HG03571 (cell line): ENCODE results near the gene OAT.
"Not testable (repeated sequence)": the region's sequence is repeated elsewhere in the genome, so short reads cannot be mapped to it uniquely, and the experiment has no call there.

Source experiments
- ATAC-seq: cut with Tn5 transposase; IDR thresholded peaks from one replicate; pipeline ENCODE4 v1.9.1; 2021; ENCODE audit not compliant: unreplicated experiment

Gene OAT

GRCh38 chr10:124447751-124448466, 29.2 kb upstream of the OAT start:
- ATAC-seq, result no peak

DNA sequence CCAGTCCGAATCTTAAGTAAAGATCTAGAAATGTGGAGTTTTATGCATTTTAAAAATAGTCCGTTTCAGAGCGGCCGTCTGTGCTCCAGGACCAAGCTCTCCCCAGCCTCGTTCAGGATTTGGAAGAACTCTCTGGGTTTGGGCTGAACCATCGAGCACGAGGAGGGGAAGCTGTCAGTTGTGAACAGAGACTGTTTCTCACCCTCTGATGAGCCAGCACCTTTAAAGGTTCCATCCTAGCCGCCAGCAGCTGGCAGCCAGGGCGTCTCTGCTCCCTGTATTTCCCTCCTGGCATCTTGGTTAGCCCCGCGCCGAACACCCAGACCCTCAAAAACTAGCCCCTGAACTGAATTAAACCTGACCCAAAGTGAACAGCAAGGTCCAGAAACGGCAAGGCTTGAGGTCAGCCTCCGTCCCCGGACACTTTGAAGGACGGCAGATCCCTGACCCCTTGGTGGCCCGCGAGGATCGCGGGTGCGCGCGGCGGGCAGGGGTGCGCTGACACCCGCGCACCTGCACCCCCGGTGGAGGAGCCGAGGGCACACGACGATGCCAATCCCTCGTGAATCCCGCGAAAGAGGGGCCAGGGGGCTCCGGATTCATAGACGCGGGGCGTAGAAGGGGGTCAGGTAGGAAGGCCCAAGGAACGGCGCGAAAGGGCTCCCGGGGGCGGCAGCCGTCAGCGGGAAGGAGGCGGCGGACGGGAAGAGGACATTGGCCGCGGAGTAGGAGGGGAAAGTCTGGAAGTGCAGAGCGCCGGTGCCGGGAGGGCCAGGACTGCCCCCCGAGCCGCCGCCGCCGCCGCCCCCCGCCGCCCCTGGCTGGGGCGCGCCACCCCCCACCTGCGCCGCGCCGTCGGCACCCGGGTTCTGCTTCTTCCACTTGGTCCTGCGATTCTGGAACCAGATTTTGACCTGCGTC, 28.4 kb upstream of the OAT start:
- no peak for ATAC-seq

DNA sequence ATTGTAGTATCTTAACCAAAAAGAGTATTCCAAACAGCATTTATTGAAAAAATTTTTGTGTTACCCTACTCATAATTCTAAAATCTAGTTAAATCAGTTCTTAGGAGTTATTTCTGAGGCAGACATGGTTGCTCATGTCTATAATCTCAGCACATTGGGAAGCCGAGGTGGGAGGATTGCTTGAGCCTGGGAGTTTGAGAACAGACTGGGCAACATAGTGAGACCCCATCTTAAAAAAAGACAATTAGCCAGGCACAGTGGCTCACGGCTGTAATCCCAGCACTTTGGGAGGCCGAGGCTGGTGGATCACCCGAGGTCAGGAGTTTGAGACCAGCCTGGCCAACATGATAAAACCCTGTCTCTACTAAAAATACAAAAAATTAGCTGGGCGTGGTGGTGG, 23.0 kb upstream of the OAT start:
- not testable (repeated sequence) for ATAC-seq

DNA sequence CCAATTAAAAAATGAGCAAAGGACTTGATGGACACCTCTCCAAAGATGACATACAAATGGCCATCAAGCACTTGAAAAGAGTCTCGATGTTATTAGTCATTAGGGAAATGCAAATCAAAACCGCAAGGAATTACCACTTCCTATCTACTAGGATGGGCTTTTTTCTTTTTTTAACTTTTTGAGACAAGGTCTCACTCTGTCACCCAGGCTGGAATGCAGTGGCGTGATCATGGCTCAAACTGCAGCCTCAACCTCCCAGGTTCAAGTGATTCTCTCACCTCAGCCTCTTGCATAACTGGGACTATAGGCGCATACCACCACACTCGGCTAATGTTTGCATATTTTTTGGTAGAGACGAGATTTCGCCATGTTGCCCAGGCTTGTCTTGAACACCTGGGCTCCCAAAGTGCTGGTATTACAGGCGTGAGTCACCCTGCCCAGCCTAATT, 17.5 kb upstream of the OAT start:
- peak; percentile 79 for ATAC-seq

- not testable (repeated sequence) for ATAC-seq
These were observed 17.0 kb upstream of the OAT start for GRCh38 chr10:124435683-124436082.

- no peak for ATAC-seq
These were observed 14.7 kb upstream of the OAT start for GRCh38 chr10:124433461-124433860.

GRCh38 chr10:124430077-124430476, 11.4 kb upstream of the OAT start:
- ATAC-seq, result no peak

DNA sequence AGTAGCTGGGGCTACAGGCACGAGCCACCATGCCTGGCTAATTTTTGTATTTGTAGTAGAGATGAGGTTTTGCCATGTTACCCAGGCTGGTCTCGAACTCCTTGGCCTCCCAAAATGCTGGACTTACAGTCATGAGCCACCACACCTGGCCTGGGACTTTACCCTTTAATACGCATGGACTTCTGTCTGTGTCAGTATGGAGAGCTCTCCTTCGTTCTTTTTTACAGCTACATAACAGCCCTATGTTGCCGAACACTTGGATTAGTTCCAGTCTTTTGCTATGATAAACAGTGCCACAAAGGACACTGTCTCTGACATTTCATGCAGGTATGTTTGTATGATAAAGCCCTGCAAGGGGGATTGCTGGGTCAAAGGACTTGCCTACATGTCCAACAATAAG, 10.9 kb upstream of the OAT start:
- ATAC-seq, result no peak

- no peak for ATAC-seq
These were observed 9.6 kb upstream of the OAT start for GRCh38 chr10:124428207-124428777.

- ATAC-seq, result no peak
These were observed 6.7 kb upstream of the OAT start for GRCh38 chr10:124425227-124425962.

DNA sequence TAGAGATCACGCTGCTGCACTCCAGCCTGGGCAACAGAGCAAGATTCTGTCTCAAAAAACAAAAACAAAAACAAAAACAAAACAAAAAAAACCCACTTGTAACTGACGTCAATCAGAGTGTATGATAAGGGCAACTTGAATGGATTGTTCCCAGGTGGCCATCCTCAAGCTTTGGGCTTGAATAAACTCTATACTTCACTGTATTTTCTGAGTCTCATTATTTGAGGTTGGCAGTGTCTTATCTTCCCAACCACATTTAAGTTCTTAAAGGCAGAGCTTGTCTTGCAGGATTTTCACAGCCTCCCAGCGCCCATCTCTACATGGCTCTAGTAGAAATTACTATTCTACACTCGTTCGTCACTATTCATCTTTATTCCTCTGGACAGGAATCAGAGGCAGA, 5.1 kb upstream of the OAT start:
- no peak for ATAC-seq

DNA sequence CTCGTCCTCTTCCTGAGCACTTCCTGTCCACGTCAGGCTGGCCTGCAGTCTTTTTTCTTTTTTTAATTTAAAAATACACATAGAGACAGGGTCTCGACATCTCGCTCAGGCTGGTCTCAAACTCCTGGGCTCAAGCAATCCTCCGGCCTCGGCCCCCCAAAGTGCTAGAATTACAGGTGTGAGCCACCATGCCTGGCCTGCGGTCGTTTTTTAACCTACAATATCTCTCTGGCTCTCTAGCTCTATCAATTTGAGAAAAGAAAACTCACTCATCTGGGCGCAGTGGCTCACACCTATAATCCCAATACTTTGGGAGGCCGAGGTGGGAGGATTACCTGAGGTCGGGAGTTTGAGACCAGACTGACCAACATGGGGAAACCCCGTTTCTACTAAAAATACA, 4.0 kb upstream of the OAT start:
- ATAC-seq, result no peak

- no peak for ATAC-seq
These were observed 1.5 kb upstream of the OAT start for GRCh38 chr10:124420254-124420653.

DNA sequence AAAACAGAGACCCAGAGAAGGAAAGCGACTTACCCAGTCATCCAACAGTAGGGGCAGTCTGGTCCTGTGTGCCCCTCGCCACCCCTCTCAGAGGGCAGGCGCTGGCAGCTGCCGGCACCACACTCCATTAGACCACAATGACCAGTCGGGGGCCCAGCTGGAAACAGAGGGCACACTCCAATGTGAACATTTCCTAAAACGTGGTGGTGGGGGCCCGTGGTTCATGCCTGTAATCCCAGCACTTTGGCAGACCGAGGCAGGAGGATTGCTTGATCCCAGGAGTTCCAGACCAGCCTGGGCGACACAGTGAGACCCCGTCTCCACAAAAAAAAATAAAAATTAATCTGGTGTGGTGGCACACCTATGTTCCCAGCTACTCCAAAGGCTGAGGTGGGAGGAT, 912 bp upstream of the OAT start:
- ATAC-seq, result no peak

DNA sequence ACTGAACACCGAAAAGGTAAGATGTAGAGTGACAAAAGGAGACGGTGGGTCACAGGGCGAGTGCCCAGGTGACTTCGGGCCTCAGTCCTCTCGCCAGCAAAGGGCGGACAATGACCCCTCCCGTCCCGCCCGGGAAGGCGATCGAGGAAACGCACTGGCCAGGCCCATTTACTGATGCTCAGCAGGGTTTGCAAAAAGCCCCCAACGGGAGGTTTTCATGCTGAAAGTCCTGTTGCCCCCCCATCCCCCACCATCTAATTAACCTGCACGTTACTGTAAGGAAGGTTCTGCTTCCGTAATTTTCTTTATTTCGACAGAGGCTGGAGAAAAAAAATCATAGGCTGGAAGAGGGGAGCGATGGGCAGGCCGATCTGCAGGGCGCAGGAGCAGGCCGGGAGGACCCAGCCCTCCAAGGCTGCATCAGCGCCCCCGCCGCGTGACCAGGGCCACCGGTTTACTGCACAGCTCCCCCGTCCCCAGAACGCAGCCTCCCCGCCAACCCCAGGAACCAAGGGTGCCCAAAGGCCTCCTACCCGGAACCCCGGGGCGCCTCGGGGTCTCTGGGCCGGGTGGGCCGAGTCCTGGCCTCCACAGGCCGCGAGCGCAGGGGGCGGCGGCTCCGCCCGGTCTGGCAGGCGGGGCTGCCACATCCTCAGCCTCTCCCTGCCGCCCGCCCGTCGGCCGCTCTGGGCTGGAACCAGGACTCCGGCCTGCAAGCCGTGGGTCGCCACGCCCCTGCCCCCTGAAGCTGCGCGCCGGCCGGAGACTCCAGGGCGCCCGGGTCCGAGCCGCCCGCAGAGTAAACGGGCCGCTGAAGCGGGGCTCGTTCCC, 613 bp downstream of the OAT start:
- peak; percentile 22 for ATAC-seq

DNA sequence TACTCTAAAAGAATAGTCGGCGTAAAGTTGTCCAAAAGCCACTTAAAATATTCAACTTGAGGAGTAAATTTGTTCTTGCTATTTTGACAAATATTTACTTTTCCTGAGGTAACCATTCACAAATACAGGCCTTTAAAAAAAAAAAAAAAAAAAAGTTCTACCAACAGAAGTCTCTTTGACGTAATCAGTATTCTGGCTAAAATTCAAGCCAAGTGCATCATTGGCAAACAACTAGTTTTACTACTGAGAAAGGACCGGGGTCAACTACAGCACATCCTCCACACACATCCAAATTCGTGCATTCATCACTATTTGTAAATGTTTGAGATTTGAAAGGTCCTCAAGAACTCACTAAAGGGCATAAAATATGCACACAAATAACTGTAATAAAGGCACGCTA, 2.0 kb downstream of the OAT start:
- ATAC-seq, result no peak

GRCh38 chr10:124415210-124415609, 3.5 kb downstream of the OAT start:
- ATAC-seq, result no peak

GRCh38 chr10:124414076-124414475, 4.6 kb downstream of the OAT start:
- no peak for ATAC-seq

- ATAC-seq, result no peak
These were observed 9.0 kb downstream of the OAT start for GRCh38 chr10:124409696-124410095.

DNA sequence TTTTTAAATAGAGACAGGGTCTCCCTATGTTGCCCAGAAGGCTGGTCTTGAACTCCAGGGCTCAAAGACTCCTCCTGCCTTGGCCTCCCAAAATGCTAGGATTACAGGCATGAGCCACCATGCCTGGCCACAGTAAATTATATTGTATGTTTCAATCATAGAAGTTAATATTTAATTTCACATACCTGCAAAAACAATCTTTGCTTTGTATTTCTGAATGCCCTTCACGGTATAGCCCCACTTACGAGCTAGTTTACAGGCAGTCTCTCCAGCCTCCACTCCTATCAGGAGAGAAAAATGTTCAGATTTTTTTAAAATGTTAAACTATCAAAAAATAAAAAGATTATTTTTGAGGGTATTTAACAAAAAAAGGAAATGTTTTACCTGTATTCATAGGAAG, 10.4 kb downstream of the OAT start:
- no peak for ATAC-seq
